Gastrocnemius medialis (tissue), 4 donors: ENCODE results near the gene TRIM15. TPM values are rescaled to one million over a fixed set of nuclear protein-coding genes. Genes with fewer than 3 reads are reported as not detected.
A peak's percentile ranks its signal among the peaks of the same experiment; 100 is the strongest.

Experiments used
- ATAC-seq, 2 donors: fragments of 150-250 bp; one replicate each; pipeline ENCODE4 v1.9.1; 2016
- DNase-seq, 2 donors: peaks; one replicate each; pipeline ENCODE4 v3.0.0-alpha.2; 2019
- H3K27ac ChIP-seq, 4 donors: fragments of 200-600 bp; sonication (generic); 1 replicate in 1 of 4; 2 replicates in 3 of 4; pipeline ENCODE4 v1.5.1; 2016 to 2018; ENCODE audit warnings: mild to moderate bottlenecking in 2 of 4, moderate library complexity in 1 of 4
- H3K27me3 ChIP-seq, 3 donors: fragments of 200-600 bp; sonication (generic) in 2 of 3; 1 replicate in 1 of 3; 2 replicates in 2 of 3; pipeline versions ENCODE4 v1.5.1 to v1.6.0; 2016 to 2019; ENCODE audit warnings: mild to moderate bottlenecking in 1 of 3, moderate library complexity in 1 of 3
- H3K36me3 ChIP-seq, 2 donors: fragments of 200-600 bp; sonication (generic) in 1 of 2; one replicate each; pipeline ENCODE4 v1.5.1; 2017 to 2018
- H3K4me1 ChIP-seq, 2 donors: fragments of 200-600 bp; sonication (generic) in 1 of 2; one replicate each; pipeline ENCODE4 v1.5.1; 2016 to 2017; ENCODE audit warnings: mild to moderate bottlenecking in 2 of 2
- H3K4me3 ChIP-seq, 4 donors: fragments of 200-600 bp; sonication (generic) in 3 of 4; 1 replicate in 1 of 4; 2 replicates in 3 of 4; pipeline ENCODE4 v1.5.1; 2016 to 2019; ENCODE audit warnings: mild to moderate bottlenecking in 2 of 4
- H3K9me3 ChIP-seq, 3 donors: fragments of 200-600 bp; sonication (generic) in 2 of 3; 1 replicate in 1 of 3; 2 replicates in 2 of 3; pipeline ENCODE4 v1.5.1; 2016 to 2019
- POLR2A ChIP-seq, 2 donors: fragments of 450-650 bp; IDR thresholded peaks; one replicate each; pipeline ENCODE4 v1.6.1; 2017; ENCODE audit warnings: antibody characterized with exemption in 2 of 2, mild to moderate bottlenecking in 2 of 2, moderate library complexity in 2 of 2
- in situ Hi-C, 4 donors: fragments of 200-750 bp; cut with MboI; loops; one replicate each; pipeline versions ENCODE4 v1.15.0 to v1.8.0; 2017; ENCODE audit warnings: low sequenced_read_pairs in 4 of 4
- intact Hi-C: fragments of 100-400 bp; cut with DNase I; formaldehyde crosslinking; loops from one replicate; pipeline ENCODE4 v1.15.1; 2023; ENCODE audit warnings: low total_unique reads
- total RNA-seq, 4 donors: library from RNA; depleted of rRNA; stranded (reverse); fragments of >200 nt; gene quantifications; one replicate each; pipeline versions ENCODE4 v1.1.0 to v1.2.3, GENCODE V29; 2016
- TF ChIP-seq, protein P1 (sequence below), 5 experiments: fragments of 450-650 bp in 3 of 5; fragments of 200-600 bp in 2 of 5; sonication (generic) in 2 of 5; IDR thresholded peaks in 4 of 5; conservative IDR thresholded peaks in 1 of 5; 1 replicate in 4 of 5; 2 replicates in 1 of 5; pipeline ENCODE4 v1.5.1; 2016 to 2019; ENCODE audit warnings: antibody characterized with exemption in 5 of 5, mild to moderate bottlenecking in 3 of 5, moderate library complexity in 3 of 5

Gene TRIM15
- total RNA-seq, 4 donors from 2014 or later = 0.12 TPM; not detected in 3

DNA sequence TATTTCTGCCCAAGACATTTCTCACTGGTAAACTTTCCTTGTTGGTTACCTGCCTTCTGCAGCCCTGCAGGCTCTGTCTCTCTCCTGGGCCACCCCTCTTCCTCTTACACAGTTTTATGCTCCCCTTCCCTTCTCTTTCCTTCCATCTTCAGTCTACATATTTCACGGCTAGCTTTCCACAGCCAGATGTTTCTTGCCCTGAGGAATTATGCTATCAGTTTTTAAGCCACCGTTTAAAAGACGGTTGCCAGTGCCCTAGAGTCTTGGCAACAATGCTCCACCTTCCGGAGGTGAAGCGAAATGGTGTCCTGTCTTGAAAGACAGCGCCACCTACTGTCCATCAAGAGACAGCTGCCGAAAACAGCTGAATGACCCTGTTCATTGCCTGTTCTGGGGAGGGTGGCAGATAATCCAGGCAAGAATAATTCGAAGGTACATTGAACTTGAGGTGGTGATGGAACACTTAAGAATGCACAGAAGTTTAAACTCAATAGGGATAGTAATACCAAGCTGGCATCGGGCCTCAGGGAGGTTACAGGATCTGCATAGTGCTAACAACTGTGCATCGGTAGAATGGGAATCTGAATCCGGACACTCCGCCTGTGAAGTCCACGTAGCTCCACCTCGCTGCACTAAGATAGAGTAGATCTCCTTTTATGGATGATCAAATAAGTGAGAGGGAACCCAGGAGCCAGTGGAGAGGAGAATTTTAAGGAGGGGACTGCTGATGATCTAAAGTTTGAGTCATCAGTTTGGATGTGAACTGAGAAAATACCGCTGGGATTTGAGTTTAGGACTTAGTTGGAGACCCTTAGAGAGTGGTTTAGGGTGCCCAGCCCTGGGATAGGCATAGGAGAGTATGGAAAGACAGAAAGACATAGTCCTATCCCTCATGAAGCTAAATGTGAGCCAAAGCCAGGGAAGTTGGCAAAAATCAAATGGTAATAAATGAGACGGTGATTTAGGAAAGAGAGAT lies 32.2 kb upstream of the TRIM15 start:
- intact Hi-C loops (loop anchor here (1.0 kb wide), 1 partner anchor 28 kb away; no protein-coding TSS in a partner anchor), in situ Hi-C loops (no loop called here)
- H3K9me3 ChIP-seq = no peaks in the 10 kb centered on the region
- peaks cover 4 to 10% of the 10 kb centered on the region in 2 donors for H3K4me1 ChIP-seq
- H3K4me3 ChIP-seq = no peak overlapping the region
- H3K27ac ChIP-seq = no peak overlapping the region
- ATAC-seq = peak; percentile 95 to 99
- DNase-seq = peak; percentile 47 to 65
- H3K36me3 ChIP-seq = no peaks in the 10 kb centered on the region
- TF ChIP-seq, protein P1, sequence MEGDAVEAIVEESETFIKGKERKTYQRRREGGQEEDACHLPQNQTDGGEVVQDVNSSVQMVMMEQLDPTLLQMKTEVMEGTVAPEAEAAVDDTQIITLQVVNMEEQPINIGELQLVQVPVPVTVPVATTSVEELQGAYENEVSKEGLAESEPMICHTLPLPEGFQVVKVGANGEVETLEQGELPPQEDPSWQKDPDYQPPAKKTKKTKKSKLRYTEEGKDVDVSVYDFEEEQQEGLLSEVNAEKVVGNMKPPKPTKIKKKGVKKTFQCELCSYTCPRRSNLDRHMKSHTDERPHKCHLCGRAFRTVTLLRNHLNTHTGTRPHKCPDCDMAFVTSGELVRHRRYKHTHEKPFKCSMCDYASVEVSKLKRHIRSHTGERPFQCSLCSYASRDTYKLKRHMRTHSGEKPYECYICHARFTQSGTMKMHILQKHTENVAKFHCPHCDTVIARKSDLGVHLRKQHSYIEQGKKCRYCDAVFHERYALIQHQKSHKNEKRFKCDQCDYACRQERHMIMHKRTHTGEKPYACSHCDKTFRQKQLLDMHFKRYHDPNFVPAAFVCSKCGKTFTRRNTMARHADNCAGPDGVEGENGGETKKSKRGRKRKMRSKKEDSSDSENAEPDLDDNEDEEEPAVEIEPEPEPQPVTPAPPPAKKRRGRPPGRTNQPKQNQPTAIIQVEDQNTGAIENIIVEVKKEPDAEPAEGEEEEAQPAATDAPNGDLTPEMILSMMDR (IDR thresholded peaks at IDR 0.05 in 4 of 5, conservative IDR thresholded peaks at IDR 0.05 in 1 of 5) = peak; percentile 77 to 98 (median 85)
- no peak for TF ChIP-seq POLR2A (IDR thresholded peaks at IDR 0.05)
- peaks cover 39 to 54% (median 46%) of the 10 kb centered on the region in 3 donors for H3K27me3 ChIP-seq

DNA sequence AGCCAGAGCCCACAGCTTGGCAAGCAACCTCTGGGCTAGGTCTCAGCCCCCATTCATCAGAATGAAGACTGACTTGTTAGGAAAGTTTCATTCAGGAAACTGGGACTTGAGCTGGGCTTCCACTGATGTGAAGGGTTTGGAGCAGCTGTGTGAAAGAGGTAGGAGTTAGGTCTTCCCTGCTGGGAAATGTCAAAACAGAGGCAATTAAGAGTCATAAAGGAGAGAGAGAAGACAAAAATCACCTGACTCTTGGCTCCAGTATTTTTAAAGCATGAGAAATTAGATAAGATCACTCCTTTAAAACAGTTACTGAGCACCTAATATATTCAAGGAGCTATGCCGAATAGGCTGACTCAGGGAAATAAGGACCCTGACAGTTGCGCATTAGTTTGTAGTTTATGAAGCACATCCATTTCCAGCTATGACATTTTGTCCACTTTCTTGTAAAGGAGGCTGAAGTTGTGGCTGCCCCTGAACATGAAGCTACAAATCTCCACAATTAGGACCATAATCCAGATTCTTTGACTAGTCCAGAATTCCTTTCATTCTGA lies 31.3 kb upstream of the TRIM15 start:
- no peaks in the 10 kb centered on the region for H3K36me3 ChIP-seq
- no peak overlapping the region for H3K4me3 ChIP-seq
- no peak overlapping the region for H3K27ac ChIP-seq
- ATAC-seq = no peak
- H3K9me3 ChIP-seq = no peaks in the 10 kb centered on the region
- no peak for DNase-seq
- intact Hi-C loops = loop anchor here (1.0 kb wide), 1 partner anchor 29 kb away; no protein-coding TSS in a partner anchor
- TF ChIP-seq POLR2A (IDR thresholded peaks at IDR 0.05) = no peak
- TF ChIP-seq, protein P1 (IDR thresholded peaks at IDR 0.05 in 4 of 5, conservative IDR thresholded peaks at IDR 0.05 in 1 of 5) = no peak
- H3K4me1 ChIP-seq = peaks cover 4 to 10% of the 10 kb centered on the region in 2 donors
- H3K27me3 ChIP-seq = peaks cover 36 to 51% (median 46%) of the 10 kb centered on the region in 3 donors
- in situ Hi-C loops = no loop called here

GRCh38 chr6:30135147-30135546 lies 28.2 kb upstream of the TRIM15 start:
- H3K27ac ChIP-seq = no peak overlapping the region
- ATAC-seq (no peak), DNase-seq (no peak)
- H3K9me3 ChIP-seq = no peaks in the 10 kb centered on the region
- H3K4me1 ChIP-seq = no peaks in the 10 kb centered on the region
- in situ Hi-C loops = no loop called here
- no peak overlapping the region for H3K4me3 ChIP-seq
- no peaks in the 10 kb centered on the region for H3K36me3 ChIP-seq
- intact Hi-C loops = no loop called here
- no peak for TF ChIP-seq POLR2A (IDR thresholded peaks at IDR 0.05)
- TF ChIP-seq, protein P1 (IDR thresholded peaks at IDR 0.05 in 4 of 5, conservative IDR thresholded peaks at IDR 0.05 in 1 of 5) = no peak
- H3K27me3 ChIP-seq = peaks cover 5 to 21% (median 15%) of the 10 kb centered on the region in 3 donors

GRCh38 chr6:30135757-30136156 lies 27.6 kb upstream of the TRIM15 start, which contains the start of gene TRIM40:
Gene TRIM40 (plus strand): TSS chr6:30136140. CDS start chr6:30137037, 897 bp downstream.
- Histone ChIP-seq H3K27me3 (peaks cover 1 to 15% (median 9%) of the 10 kb centered on the region in 3 donors), H3K4me1 (no peaks in the 10 kb centered on the region), H3K4me3 (no peak within 1 kb of the TSS), H3K9me3 (no peaks in the 10 kb centered on the region), H3K36me3 (no peaks in the 10 kb centered on the region), H3K27ac (no peak within 1 kb of the TSS)
- ATAC-seq (no peak), DNase-seq (no peak)
- TF ChIP-seq, protein P1 (IDR thresholded peaks at IDR 0.05 in 4 of 5, conservative IDR thresholded peaks at IDR 0.05 in 1 of 5) = no peak
- no peak for TF ChIP-seq POLR2A (IDR thresholded peaks at IDR 0.05)
- intact Hi-C loops = no loop called here
- in situ Hi-C loops = no loop called here
